Measurements from ENCODE around the gene HFM1.
"Not testable (repeated sequence)": the region's sequence is repeated elsewhere in the genome, so short reads cannot be mapped to it uniquely, and the experiment has no call there.

The HFM1 gene

DNA sequence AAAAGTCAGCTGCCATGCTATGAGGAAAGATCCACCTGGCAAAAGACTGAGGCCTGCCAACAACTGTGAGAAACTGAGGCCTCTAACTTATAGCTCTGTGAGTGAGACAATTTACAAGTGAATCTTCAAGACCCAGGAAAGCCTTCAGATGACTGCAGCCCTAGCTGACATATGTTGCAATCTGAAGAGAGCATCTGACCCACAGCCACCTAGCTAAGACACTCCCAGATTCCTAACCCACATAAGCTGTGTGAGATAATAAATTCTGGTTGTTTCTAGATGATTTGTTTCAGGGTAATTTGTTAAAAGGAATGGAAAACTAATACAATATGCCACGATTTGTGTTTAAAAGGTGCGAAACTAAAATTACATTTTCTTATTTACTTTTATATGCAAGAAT is 55.1 kb downstream of the HFM1 start:
- DNase-seq (ENCODE audit: low read depth in 3 of 3), result no peak

DNA sequence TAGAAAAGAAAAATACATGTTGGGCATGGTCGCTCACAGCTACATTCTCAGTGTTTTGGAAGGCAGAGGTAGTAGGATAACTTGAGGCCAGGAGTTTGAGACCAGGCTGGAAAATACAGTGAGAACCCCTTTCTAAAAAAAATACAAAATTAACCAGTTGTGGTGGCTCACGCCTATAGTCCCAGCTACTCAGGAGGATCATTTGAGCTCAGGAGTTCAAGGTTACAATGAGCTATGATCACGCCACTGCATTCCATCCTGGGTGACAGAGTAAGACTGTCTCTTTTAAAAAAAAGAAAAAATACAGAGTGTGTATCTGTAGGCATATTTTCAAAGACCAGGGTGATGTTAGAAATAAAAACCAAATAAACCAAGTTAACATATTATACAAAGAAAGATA is 57.8 kb downstream of the HFM1 start:
- DNase-seq (ENCODE audit: low read depth in 3 of 3), result no peak

GRCh38 chr1:91345395-91346005 is 59.1 kb downstream of the HFM1 start:
- DNase-seq (ENCODE audit: low read depth in 3 of 3), result no peak

DNA sequence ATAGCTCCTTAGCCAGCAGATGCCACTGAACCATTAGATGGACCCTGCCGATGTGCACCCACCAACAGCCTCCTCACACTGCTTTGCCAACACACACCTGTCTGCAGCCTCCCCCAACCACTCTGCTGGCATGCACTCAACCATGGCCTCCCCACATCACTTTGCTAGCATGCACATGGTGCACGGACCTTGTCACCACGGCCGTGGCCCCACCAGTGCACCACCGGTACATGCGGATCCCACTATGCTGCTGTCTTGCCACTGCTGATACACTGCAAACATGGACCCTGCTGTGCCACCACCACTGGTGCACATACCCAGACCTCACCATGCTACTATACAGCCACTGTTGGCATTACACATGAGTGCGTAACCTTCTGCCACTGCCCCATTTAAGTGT is 66.1 kb downstream of the HFM1 start:
- DNase-seq (ENCODE audit: low read depth in 3 of 3), result no peak

GRCh38 chr1:91335603-91336002 is 69.0 kb downstream of the HFM1 start:
- DNase-seq (ENCODE audit: low read depth in 3 of 3), result no peak

DNA sequence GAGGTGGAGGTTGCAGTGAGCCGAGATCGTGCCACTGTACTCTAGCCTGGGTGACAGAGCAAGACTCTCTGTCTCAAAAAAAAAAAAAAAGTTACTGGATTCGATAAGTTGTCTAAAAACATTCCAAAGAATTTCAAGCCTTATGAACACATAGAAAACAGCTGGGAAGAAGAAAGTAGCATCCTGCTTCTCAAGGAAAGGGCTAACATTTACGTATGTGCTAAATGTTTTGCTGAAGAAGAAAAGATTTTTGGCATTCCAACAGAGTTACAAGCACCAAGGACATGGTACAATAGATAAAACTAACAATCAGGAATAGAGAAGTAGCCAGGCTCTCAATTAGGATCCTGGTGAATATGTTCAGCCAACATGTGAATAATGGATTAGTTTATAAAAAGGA is 69.8 kb downstream of the HFM1 start:
- no peak for DNase-seq (ENCODE audit: low read depth in 3 of 3)

GRCh38 chr1:91325456-91325855 is 79.2 kb downstream of the HFM1 start:
- DNase-seq (ENCODE audit: low read depth in 3 of 3), result no peak

DNA sequence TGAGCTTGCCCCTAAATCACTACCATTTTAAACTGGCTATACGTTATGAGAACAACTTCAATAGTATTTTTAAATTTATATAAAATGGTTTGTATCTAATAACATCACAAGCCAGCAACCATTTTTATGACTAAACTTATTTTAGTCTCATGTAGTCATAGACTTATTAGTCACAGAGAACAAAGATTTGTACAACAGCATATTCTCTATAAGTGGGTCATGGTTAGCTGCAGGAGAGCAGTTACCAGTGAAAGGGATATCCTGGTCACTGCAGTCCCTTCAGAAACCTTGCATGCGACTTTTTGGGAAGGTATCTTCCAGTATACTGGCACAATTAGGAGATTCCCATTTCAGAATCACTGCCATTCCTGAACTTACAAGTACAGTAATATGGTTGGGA is 90.0 kb downstream of the HFM1 start:
- no peak for DNase-seq (ENCODE audit: low read depth in 3 of 3)

GRCh38 chr1:91311672-91312071 is 93.0 kb downstream of the HFM1 start:
- no peak for DNase-seq (ENCODE audit: low read depth in 3 of 3)

DNA sequence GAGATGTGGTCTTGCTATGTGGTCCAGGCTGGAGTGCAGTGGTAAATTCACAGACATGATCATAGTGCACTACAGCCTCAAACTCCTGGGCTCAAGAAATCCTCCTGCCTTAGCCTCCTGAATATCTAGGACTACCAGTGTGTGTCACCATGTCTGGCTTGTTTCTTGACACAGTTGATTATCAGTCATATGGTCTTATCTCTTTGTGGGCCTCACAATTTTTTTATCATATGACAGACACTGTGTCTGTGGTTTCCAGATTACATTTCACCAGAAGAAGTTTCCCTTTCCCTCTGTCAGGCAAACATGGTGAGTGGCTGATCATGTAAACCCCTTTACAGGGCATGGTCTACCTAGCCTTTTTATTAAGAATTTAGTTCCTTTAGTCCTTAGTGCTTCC is 96.1 kb downstream of the HFM1 start:
- no peak for DNase-seq (ENCODE audit: low read depth in 3 of 3)

GRCh38 chr1:91307784-91308409 is 96.7 kb downstream of the HFM1 start:
- no peak for DNase-seq (ENCODE audit: low read depth in 3 of 3)

GRCh38 chr1:91303165-91303564 is 101.5 kb downstream of the HFM1 start:
- no peak for DNase-seq (ENCODE audit: low read depth in 3 of 3)

GRCh38 chr1:91288843-91289553 is 115.6 kb downstream of the HFM1 start:
- DNase-seq (ENCODE audit: low read depth in 3 of 3), result not testable (repeated sequence)

GRCh38 chr1:91286962-91287317 is 117.7 kb downstream of the HFM1 start:
- not testable (repeated sequence) for DNase-seq (ENCODE audit: low read depth in 3 of 3)

DNA sequence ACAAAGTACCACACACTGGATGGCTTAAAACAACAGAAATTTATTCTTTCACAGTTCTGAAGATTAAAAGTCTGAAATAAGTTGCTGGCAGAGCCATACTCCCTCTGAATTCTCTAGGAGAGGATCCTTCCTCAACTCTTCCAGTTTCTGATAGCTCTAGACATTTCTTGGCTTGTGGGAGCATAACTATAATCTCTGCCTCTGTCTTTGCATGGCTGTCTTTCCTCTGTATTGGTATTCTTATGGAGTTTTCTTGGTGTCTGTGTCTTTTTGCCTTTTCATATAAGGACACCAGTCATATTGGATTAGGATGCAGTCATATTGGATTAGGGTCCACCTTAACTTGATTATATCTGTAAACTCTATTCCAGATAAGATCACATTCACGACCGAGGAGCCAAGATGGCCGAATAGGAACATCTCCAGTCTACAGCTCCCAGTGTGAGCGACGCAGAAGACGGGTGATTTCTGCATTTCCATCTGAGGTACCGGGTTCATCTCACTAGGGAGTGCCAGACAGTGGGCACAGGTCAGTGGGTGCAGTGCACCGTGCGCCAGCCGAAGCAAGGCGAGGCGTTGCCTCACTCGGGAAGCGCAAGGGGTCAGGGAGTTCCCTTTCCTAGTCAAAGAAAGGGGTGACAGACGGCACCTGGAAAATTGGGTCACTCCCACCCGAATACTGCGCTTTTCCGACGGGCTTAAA is 118.2 kb downstream of the HFM1 start:
- not testable (repeated sequence) for DNase-seq (ENCODE audit: low read depth in 3 of 3)

DNA sequence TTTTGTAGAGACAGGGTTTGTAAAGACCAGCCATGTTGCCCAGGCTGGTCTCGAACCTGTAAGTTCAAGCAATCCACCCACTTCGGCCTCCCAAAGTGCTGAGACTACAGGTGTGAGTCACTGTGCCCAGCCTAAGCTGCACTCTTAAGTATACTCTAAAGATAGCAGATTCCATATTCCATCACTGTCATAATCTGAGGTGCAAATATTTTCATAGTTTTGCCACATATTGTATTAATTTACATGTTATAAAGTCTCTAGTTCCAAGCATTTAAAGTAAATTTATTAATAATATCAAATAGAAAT is 121.3 kb downstream of the HFM1 start:
- DNase-seq (ENCODE audit: low read depth in 3 of 3), result no peak

- peak in 1 of 3 experiments; percentile 4 for DNase-seq (ENCODE audit: low read depth in 3 of 3)
These were observed 121.8 kb downstream of the HFM1 start for GRCh38 chr1:91282695-91283420.

- no peak for DNase-seq (ENCODE audit: low read depth in 3 of 3)
These were observed 122.9 kb downstream of the HFM1 start for GRCh38 chr1:91281782-91282181.

DNA sequence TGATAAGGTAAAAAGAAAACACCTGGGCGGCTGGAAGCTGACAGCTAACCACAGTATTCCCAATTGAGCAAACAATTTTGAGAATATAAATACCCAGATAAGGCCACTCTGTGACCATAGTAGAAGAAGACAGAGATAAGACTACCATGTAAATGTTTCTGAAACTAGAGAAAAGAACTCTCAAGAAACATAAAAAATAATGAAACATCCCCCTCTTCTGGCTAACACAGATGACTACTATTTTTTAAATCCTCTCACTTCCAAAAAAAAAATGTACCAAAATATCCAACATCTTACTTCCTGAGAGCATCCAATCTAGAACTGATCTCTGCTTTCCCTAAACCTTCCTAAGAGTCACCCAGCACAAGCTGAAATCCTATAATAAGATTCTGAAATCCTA is 125.9 kb downstream of the HFM1 start:
- DNase-seq (ENCODE audit: low read depth in 3 of 3), result no peak

DNA sequence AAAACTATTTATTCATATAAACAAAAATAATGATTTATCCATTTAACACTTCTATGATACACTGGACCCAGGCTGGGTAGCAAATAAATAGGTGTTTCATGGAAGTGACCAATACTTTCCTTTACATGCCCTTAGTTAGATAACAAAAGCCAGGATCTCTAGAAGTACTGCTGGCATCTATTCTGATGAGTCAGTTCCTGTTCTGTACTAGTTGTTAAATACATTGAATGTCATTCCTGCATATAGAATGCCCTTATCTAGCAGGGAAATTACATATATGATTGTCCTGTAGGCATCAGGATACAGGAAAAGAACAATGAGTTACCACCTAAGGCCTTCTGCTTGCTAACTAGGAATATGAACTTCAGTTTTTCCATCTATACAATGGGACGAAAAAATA is 130.8 kb downstream of the HFM1 start:
- DNase-seq (ENCODE audit: low read depth in 3 of 3), result no peak

GRCh38 chr1:91261655-91262054 is 143.0 kb downstream of the HFM1 start:
- no peak for DNase-seq (ENCODE audit: low read depth in 3 of 3)

GRCh38 chr1:91245435-91245834 is 159.2 kb downstream of the HFM1 start:
- DNase-seq (ENCODE audit: low read depth in 3 of 3), result no peak
